ENCODE results near the gene PMFBP1. TPM values are rescaled to one million over a fixed set of nuclear protein-coding genes. Genes with fewer than 3 reads are reported as not detected.

The PMFBP1 gene
- total and polyA plus RNA-seq, 2 experiments from 2014 or later, result 2.6 to 3.3 TPM

DNA sequence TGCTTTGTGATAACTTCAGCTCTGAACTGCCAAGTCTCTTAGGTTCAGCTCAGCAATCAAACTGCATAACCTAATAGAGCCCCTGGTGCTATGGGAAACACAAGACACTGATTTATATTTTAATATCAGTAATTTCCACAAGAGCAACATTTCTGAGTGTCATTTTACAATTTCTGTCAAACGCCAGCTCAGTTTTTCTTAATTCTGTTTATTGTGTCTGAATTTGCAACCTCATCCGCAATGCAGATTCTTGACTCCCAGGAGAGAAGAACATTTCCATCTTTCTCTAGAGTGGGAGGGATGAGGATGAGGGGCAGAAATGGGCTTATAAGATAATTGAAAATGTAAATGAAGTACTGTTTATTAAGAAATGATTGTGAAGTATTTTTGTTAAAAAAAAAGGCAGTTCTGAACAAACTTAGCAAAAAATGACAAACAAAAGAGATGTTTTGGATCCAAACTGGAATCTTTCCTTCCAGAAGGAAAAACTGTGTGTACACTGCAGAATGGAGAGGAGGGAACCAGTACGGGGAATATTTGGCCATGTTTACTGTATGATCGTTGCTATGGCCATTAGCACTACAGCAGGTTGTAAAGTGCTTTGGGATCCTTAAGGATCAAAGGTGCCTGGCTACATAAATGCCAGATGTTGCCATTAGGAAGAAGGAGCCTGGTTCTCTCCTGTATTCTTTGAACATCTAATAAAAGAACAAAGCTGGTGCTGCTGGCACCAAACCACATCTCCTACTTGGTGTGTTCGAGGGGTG lies 7.4 kb upstream of the PMFBP1 start:
- Histone ChIP-seq H3K4me2 (peak overlapping the region; percentile 22; the same call in 1 of the 2 replicates), H3F3A (replicated peaks; ENCODE audit: low read depth) (no peaks in the 10 kb centered on the region), H3K27me3 (ENCODE audit: insufficient read depth) (no peaks in the 10 kb centered on the region), H3K4me1 (ENCODE audit: insufficient read depth) (peaks cover 9% of the 10 kb centered on the region), H2AFZ (no peak overlapping the region), H3K9me2 (ENCODE audit: insufficient read depth) (peaks cover 10% of the 10 kb centered on the region; the same call in 1 of the 2 replicates), H3K4me3 (no peak overlapping the region), H3K79me2 (replicated peaks; ENCODE audit: insufficient read depth) (no peaks in the 10 kb centered on the region), H3K36me3 (ENCODE audit: insufficient read depth) (no peaks in the 10 kb centered on the region), H4K20me1 (replicated peaks; ENCODE audit: insufficient read depth) (no peaks in the 10 kb centered on the region), H3K27ac (ENCODE audit: low read depth) (no peak overlapping the region)
- no peaks in the 10 kb centered on the region for H3K27me3 Mint-ChIP-seq (ENCODE audit: insufficient read depth, low read depth, poor library complexity)
- DNase-seq (ENCODE audit: low spot score), result no peak
- no peak for ATAC-seq
- H3K4me3 Mint-ChIP-seq, result no peak overlapping the region
- H3K27ac Mint-ChIP-seq, result no peak overlapping the region
- peaks cover 9% of the 10 kb centered on the region for H3K4me1 Mint-ChIP-seq
- H3K9me3 Mint-ChIP-seq, result no peaks in the 10 kb centered on the region; the same call in 1 of the 3 replicates
- no peaks in the 10 kb centered on the region for H3K36me3 Mint-ChIP-seq (ENCODE audit: low read depth)
- no peak for TF ChIP-seq CREB1 (CRISPR knock-in tag; IDR thresholded peaks at IDR 0.05; ENCODE audit: low read depth)
- TF ChIP-seq EZH2phosphoT487 (IDR thresholded peaks at IDR 0.05; ENCODE audit: unreplicated experiment), result no peak
- TF ChIP-seq ZNF114 (CRISPR knock-in tag; IDR thresholded peaks at IDR 0.05), result no peak
- TF ChIP-seq JUNB (IDR thresholded peaks at IDR 0.05; ENCODE audit: unreplicated experiment), result no peak
- TF ChIP-seq, protein P1, sequence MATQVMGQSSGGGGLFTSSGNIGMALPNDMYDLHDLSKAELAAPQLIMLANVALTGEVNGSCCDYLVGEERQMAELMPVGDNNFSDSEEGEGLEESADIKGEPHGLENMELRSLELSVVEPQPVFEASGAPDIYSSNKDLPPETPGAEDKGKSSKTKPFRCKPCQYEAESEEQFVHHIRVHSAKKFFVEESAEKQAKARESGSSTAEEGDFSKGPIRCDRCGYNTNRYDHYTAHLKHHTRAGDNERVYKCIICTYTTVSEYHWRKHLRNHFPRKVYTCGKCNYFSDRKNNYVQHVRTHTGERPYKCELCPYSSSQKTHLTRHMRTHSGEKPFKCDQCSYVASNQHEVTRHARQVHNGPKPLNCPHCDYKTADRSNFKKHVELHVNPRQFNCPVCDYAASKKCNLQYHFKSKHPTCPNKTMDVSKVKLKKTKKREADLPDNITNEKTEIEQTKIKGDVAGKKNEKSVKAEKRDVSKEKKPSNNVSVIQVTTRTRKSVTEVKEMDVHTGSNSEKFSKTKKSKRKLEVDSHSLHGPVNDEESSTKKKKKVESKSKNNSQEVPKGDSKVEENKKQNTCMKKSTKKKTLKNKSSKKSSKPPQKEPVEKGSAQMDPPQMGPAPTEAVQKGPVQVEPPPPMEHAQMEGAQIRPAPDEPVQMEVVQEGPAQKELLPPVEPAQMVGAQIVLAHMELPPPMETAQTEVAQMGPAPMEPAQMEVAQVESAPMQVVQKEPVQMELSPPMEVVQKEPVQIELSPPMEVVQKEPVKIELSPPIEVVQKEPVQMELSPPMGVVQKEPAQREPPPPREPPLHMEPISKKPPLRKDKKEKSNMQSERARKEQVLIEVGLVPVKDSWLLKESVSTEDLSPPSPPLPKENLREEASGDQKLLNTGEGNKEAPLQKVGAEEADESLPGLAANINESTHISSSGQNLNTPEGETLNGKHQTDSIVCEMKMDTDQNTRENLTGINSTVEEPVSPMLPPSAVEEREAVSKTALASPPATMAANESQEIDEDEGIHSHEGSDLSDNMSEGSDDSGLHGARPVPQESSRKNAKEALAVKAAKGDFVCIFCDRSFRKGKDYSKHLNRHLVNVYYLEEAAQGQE (IDR thresholded peaks at IDR 0.05; ENCODE audit: unreplicated experiment), result no peak
- no peak for TF ChIP-seq POLR2AphosphoS5 (IDR thresholded peaks at IDR 0.05; ENCODE audit: low read depth)
- TF ChIP-seq, protein P2, sequence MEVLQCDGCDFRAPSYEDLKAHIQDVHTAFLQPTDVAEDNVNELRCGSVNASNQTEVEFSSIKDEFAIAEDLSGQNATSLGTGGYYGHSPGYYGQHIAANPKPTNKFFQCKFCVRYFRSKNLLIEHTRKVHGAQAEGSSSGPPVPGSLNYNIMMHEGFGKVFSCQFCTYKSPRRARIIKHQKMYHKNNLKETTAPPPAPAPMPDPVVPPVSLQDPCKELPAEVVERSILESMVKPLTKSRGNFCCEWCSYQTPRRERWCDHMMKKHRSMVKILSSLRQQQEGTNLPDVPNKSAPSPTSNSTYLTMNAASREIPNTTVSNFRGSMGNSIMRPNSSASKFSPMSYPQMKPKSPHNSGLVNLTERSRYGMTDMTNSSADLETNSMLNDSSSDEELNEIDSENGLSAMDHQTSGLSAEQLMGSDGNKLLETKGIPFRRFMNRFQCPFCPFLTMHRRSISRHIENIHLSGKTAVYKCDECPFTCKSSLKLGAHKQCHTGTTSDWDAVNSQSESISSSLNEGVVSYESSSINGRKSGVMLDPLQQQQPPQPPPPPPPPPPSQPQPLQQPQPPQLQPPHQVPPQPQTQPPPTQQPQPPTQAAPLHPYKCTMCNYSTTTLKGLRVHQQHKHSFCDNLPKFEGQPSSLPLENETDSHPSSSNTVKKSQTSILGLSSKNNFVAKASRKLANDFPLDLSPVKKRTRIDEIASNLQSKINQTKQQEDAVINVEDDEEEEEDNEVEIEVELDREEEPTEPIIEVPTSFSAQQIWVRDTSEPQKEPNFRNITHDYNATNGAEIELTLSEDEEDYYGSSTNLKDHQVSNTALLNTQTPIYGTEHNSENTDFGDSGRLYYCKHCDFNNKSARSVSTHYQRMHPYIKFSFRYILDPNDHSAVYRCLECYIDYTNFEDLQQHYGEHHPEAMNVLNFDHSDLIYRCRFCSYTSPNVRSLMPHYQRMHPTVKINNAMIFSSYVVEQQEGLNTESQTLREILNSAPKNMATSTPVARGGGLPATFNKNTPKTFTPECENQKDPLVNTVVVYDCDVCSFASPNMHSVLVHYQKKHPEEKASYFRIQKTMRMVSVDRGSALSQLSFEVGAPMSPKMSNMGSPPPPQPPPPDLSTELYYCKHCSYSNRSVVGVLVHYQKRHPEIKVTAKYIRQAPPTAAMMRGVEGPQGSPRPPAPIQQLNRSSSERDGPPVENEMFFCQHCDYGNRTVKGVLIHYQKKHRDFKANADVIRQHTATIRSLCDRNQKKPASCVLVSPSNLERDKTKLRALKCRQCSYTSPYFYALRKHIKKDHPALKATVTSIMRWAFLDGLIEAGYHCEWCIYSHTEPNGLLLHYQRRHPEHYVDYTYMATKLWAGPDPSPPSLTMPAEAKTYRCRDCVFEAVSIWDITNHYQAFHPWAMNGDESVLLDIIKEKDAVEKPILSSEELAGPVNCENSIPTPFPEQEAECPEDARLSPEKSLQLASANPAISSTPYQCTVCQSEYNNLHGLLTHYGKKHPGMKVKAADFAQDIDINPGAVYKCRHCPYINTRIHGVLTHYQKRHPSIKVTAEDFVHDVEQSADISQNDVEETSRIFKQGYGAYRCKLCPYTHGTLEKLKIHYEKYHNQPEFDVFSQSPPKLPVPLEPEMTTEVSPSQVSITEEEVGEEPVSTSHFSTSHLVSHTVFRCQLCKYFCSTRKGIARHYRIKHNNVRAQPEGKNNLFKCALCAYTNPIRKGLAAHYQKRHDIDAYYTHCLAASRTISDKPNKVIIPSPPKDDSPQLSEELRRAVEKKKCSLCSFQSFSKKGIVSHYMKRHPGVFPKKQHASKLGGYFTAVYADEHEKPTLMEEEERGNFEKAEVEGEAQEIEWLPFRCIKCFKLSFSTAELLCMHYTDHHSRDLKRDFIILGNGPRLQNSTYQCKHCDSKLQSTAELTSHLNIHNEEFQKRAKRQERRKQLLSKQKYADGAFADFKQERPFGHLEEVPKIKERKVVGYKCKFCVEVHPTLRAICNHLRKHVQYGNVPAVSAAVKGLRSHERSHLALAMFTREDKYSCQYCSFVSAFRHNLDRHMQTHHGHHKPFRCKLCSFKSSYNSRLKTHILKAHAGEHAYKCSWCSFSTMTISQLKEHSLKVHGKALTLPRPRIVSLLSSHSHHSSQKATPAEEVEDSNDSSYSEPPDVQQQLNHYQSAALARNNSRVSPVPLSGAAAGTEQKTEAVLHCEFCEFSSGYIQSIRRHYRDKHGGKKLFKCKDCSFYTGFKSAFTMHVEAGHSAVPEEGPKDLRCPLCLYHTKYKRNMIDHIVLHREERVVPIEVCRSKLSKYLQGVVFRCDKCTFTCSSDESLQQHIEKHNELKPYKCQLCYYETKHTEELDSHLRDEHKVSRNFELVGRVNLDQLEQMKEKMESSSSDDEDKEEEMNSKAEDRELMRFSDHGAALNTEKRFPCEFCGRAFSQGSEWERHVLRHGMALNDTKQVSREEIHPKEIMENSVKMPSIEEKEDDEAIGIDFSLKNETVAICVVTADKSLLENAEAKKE (CRISPR knock-in tag; IDR thresholded peaks at IDR 0.05), result no peak
- TF ChIP-seq STAT1 (IDR thresholded peaks at IDR 0.05; ENCODE audit: unreplicated experiment), result no peak
- TF ChIP-seq, protein P3, sequence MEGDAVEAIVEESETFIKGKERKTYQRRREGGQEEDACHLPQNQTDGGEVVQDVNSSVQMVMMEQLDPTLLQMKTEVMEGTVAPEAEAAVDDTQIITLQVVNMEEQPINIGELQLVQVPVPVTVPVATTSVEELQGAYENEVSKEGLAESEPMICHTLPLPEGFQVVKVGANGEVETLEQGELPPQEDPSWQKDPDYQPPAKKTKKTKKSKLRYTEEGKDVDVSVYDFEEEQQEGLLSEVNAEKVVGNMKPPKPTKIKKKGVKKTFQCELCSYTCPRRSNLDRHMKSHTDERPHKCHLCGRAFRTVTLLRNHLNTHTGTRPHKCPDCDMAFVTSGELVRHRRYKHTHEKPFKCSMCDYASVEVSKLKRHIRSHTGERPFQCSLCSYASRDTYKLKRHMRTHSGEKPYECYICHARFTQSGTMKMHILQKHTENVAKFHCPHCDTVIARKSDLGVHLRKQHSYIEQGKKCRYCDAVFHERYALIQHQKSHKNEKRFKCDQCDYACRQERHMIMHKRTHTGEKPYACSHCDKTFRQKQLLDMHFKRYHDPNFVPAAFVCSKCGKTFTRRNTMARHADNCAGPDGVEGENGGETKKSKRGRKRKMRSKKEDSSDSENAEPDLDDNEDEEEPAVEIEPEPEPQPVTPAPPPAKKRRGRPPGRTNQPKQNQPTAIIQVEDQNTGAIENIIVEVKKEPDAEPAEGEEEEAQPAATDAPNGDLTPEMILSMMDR (conservative IDR thresholded peaks at IDR 0.05; ENCODE audit: low read depth in 2 of 2), result no peak
- TF ChIP-seq, protein P4, sequence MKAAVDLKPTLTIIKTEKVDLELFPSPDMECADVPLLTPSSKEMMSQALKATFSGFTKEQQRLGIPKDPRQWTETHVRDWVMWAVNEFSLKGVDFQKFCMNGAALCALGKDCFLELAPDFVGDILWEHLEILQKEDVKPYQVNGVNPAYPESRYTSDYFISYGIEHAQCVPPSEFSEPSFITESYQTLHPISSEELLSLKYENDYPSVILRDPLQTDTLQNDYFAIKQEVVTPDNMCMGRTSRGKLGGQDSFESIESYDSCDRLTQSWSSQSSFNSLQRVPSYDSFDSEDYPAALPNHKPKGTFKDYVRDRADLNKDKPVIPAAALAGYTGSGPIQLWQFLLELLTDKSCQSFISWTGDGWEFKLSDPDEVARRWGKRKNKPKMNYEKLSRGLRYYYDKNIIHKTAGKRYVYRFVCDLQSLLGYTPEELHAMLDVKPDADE (IDR thresholded peaks at IDR 0.05), result no peak
- TF ChIP-seq ZNF331 (CRISPR knock-in tag; IDR thresholded peaks at IDR 0.05; ENCODE audit: low read depth), result no peak
- TF ChIP-seq NANOG (IDR thresholded peaks at IDR 0.05; ENCODE audit: borderline replicate concordance), result no peak
- TF ChIP-seq EZH2 (IDR thresholded peaks at IDR 0.05; ENCODE audit: low read depth, unreplicated experiment), result no peak
